HG03354 (cell line): Measurements from ENCODE around the gene RNASE3.
"Not testable (repeated sequence)": the region's sequence is repeated elsewhere in the genome, so short reads cannot be mapped to it uniquely, and the experiment has no call there.

Experiments used
- ATAC-seq: cut with Tn5 transposase; IDR thresholded peaks from one replicate; pipeline ENCODE4 v1.9.1; 2021; ENCODE audit warnings: mild to moderate bottlenecking; ENCODE audit not compliant: unreplicated experiment, poor library complexity, severe bottlenecking

RNASE3 gene

GRCh38 chr14:20891126-20891825 lies at the start of gene RNASE3:
TSS of gene RNASE3 (plus strand) at chr14:20891385. CDS start at chr14:20891687, 302 bp downstream.
- not testable (repeated sequence) for ATAC-seq

GRCh38 chr14:20846560-20846959 lies 44.6 kb upstream of the RNASE3 start:
- ATAC-seq = no peak

- ATAC-seq = no peak
These were observed 42.8 kb upstream of the RNASE3 start for GRCh38 chr14:20848316-20848954.

GRCh38 chr14:20848955-20849570 lies 42.1 kb upstream of the RNASE3 start:
- no peak for ATAC-seq

GRCh38 chr14:20853042-20853441 lies 38.1 kb upstream of the RNASE3 start:
- ATAC-seq = no peak

GRCh38 chr14:20855652-20856291 lies 35.4 kb upstream of the RNASE3 start:
- peak; percentile 91 for ATAC-seq

- no peak for ATAC-seq
These were observed 34.0 kb upstream of the RNASE3 start for GRCh38 chr14:20857207-20857606.

GRCh38 chr14:20857630-20858261 lies 33.4 kb upstream of the RNASE3 start:
- ATAC-seq = no peak

GRCh38 chr14:20866194-20866593 lies 25.0 kb upstream of the RNASE3 start:
- no peak for ATAC-seq

- no peak for ATAC-seq
These were observed 24.2 kb upstream of the RNASE3 start for GRCh38 chr14:20866963-20867362.

GRCh38 chr14:20873370-20874177 lies 17.6 kb upstream of the RNASE3 start:
- peak; percentile 83 for ATAC-seq

GRCh38 chr14:20877016-20877415 lies 14.2 kb upstream of the RNASE3 start:
- no peak for ATAC-seq

GRCh38 chr14:20878695-20879094 lies 12.5 kb upstream of the RNASE3 start:
- ATAC-seq = no peak

GRCh38 chr14:20881229-20881628 lies 10.0 kb upstream of the RNASE3 start:
- not testable (repeated sequence) for ATAC-seq

- not testable (repeated sequence) for ATAC-seq
These were observed 8.4 kb upstream of the RNASE3 start for GRCh38 chr14:20882787-20883186.

GRCh38 chr14:20888411-20888810 lies 2.8 kb upstream of the RNASE3 start:
- not testable (repeated sequence) for ATAC-seq

- ATAC-seq = not testable (repeated sequence)
These were observed 4.1 kb downstream of the RNASE3 start for GRCh38 chr14:20895322-20895721.

GRCh38 chr14:20904393-20905029 lies 13.3 kb downstream of the RNASE3 start:
- no peak for ATAC-seq

- no peak for ATAC-seq
These were observed 14.5 kb downstream of the RNASE3 start for GRCh38 chr14:20905676-20906075.
